Stimulated activated effector memory CD8-positive, alpha-beta T cell treated with anti-CD3 and anti-CD28 coated beads, Interleukin-12 subunit alpha, Interleukin-12 subunit beta, amount 100 ng/mL, for 72 hours (primary cell): ENCODE measurements around the gene METTL26.

Experiments
- ATAC-seq: fragments of 150-1000 bp; cut with Tn5 transposase; 2 replicates; pipeline ENCODE4 v1.10.0; 2021
- DNase-seq, 2 donors: peaks; one replicate each; pipeline ENCODE4 v3.0.0; 2021 to 2022; ENCODE audit warnings: low spot score in 2 of 2
- H3K27ac Mint-ChIP-seq: one replicate; pipeline ENCODE4 v1.8.0; 2022; ENCODE audit warnings: mild to moderate bottlenecking, mixed read lengths
- H3K36me3 Mint-ChIP-seq: one replicate; pipeline ENCODE4 v1.8.0; 2022; ENCODE audit warnings: mild to moderate bottlenecking, mixed read lengths
- H3K4me1 Mint-ChIP-seq: one replicate; pipeline ENCODE4 v1.8.0; 2022; ENCODE audit warnings: mixed read lengths
- H3K4me3 Mint-ChIP-seq: one replicate; pipeline ENCODE4 v1.8.0; 2022; ENCODE audit warnings: mild to moderate bottlenecking, mixed read lengths
- H3K9me3 Mint-ChIP-seq: one replicate; pipeline ENCODE4 v1.8.0; 2022; ENCODE audit warnings: mixed read lengths

The METTL26 gene

DNA sequence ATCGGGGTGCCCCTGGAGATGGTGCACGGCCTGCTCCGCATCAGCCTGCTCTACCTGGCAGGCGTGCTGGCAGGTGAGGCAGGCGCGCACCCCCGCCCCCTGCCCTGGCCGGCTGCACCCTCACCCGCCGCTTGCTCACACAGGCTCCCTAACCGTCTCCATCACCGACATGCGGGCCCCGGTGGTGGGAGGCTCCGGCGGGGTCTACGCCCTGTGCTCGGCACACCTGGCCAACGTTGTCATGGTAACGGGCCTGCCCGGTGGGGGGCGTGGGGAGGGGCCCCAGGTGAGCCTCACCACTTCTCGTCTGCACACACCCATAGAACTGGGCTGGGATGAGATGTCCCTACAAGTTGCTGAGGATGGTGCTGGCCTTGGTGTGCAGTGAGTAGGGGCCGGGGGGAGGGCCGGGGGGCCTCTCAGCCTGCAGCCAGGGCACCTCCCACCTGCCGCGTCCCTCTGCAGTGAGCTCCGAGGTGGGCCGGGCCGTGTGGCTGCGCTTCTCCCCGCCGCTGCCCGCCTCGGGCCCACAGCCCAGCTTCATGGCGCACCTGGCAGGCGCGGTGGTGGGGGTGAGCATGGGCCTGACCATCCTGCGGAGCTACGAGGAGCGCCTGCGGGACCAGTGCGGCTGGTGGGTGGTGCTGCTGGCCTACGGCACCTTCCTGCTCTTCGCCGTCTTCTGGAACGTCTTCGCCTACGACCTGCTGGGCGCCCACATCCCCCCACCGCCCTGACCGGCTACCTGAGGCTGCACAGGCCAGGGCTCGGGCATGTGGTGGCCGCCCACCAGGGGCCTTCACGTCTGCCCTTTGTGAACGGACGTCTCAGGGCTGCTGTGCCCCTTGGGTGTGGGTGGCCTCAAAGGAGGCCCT, 41.4 kb upstream of the METTL26 start:
- DNase-seq (no peak), ATAC-seq (no peak)
- Mint-ChIP-seq H3K27ac (no peak overlapping the region), H3K4me1 (peaks cover 36% of the 10 kb centered on the region), H3K36me3 (peaks cover 26% of the 10 kb centered on the region), H3K4me3 (no peak overlapping the region), H3K9me3 (no peaks in the 10 kb centered on the region)

DNA sequence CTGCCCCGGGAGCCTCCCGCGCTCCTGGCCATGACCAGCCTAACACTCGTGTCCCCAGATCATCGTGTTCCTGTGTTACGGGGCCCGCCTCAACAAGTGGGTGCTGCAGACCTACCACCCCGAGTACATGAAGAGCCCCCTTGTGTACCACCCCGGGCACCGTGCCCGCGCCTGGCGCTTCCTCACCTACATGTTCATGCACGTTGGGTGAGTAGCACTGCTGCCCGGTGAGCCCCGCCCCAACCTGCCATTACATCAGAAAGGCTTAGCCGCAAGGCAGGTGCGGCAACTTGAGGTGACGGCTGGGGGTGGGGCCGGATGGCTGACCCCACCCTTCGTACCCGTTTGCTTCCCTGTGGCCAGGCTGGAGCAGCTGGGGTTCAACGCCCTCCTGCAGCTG, 40.8 kb upstream of the METTL26 start:
- no peak for ATAC-seq
- H3K4me1 Mint-ChIP-seq = peaks cover 29% of the 10 kb centered on the region

DNA sequence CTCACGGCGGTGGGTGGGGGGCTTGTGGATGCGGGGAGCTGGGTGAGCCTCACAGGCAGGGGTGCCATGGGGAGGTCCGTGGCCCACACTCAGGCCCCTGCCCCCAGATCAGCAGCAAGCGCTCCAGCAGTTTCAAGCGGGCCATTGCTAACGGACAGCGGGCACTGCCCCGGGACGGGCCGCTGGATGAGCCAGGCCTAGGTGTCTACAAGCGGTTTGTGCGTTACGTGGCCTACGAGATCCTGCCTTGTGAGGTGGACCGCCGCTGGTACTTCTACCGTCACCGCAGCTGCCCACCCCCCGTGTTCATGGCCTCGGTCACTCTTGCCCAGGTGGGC, 40.4 kb upstream of the METTL26 start:
- no peak for DNase-seq
- H3K9me3 Mint-ChIP-seq = no peaks in the 10 kb centered on the region
- no peak overlapping the region for H3K4me3 Mint-ChIP-seq
- no peak for ATAC-seq
- H3K27ac Mint-ChIP-seq = no peak overlapping the region
- peaks cover 25% of the 10 kb centered on the region for H3K4me1 Mint-ChIP-seq
- H3K36me3 Mint-ChIP-seq = peaks cover 16% of the 10 kb centered on the region

More for the DNA sequence above, 40.8 kb upstream of the METTL26 start:
- Mint-ChIP-seq H3K4me3 (no peak overlapping the region), H3K36me3 (peaks cover 20% of the 10 kb centered on the region), H3K9me3 (no peaks in the 10 kb centered on the region), H3K27ac (no peak overlapping the region)
- no peak for DNase-seq

DNA sequence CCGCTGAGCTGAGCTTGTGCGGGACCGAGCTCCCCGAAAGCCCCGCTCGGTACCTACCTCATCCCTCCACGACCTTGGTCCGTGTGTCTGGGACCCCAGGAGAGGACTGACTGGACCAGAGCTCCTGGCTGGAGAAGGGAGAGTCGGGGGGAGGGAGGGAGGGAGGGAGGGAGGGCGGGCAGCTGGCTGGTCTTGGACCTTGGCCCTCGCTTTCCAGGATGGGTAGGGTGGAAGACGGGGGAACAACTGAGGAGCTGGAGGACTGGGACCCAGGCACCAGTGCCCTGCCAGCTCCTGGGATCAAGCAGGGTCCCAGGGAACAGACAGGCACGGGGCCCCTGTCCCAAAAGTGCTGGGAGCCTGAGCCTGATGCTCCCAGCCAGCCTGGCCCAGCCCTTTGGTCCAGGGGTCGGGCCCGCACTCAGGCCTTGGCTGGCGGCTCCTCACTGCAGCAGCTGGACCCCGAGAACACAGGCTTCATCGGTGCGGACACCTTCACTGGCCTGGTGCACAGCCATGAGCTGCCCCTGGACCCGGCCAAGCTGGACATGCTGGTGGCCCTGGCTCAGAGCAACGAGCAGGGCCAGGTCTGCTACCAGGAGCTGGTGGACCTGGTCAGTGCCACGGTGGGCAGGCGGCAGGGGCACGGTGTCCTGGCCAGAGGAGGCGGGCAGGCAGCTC, 39.9 kb upstream of the METTL26 start:
- H3K4me3 Mint-ChIP-seq = no peak overlapping the region
- no peaks in the 10 kb centered on the region for H3K9me3 Mint-ChIP-seq
- peaks cover 20% of the 10 kb centered on the region for H3K4me1 Mint-ChIP-seq
- peaks cover 14% of the 10 kb centered on the region for H3K36me3 Mint-ChIP-seq
- ATAC-seq (no peak), DNase-seq (no peak)
- H3K27ac Mint-ChIP-seq = no peak overlapping the region

DNA sequence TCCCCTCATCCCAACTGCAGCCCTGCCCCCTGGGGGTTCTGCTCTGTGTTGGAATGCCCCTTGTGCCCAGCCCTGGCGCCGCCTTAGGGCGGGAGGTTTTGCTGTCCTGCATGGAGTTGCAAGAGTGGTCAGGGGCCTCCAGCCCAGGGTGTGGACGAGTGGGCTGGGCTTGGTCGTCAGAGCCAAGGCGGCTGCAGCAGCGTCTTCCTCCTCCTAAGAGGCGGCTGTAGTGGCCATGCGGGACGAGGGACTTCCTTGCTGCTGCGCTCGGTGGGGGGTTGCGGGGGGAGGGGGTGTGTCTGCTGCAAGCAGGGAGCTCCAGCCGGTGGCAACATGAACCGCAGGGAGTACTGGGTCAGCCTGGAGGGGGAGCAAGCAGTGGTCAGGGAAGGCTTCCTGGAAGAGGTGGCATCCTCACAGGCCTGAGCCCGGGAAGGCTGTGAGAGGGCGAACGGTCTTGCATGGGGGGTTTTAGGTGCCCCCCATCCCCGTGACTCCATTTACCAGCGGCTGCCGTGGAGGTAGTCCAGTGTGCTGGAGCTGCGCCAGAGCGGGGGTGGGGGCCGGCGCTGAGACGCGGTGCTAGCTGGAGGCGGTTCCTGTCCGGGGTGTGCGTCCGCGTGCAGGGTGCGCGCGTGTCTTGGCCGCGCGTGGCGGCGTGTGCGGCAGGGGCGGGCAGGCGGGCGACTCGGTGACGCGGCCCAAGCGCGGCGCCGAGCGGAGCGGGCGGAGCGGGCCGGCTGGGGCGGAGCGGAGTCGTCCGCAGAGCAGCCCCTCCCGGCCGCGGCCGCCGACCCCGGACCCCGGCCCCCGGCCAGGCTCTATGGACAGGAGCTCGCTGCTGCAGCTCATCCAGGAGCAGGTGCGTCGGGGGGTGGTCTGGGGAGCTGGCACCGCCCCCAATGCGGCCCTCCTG, 39.1 kb upstream of the METTL26 start, which contains the start of gene RHBDL1:
RHBDL1 (plus strand) TSS at position 704 of the 916 bp plus-strand sequence; CDS start at position 824, 120 bp downstream.
- peaks cover 18% of the 10 kb centered on the region for H3K4me1 Mint-ChIP-seq
- no peaks in the 10 kb centered on the region for H3K9me3 Mint-ChIP-seq
- no peak for ATAC-seq
- peak within 1 kb of the TSS; percentile 38 for H3K4me3 Mint-ChIP-seq
- no peak within 1 kb of the TSS for H3K27ac Mint-ChIP-seq
- peaks cover 19% of the 10 kb centered on the region for H3K36me3 Mint-ChIP-seq
- no peak for DNase-seq

DNA sequence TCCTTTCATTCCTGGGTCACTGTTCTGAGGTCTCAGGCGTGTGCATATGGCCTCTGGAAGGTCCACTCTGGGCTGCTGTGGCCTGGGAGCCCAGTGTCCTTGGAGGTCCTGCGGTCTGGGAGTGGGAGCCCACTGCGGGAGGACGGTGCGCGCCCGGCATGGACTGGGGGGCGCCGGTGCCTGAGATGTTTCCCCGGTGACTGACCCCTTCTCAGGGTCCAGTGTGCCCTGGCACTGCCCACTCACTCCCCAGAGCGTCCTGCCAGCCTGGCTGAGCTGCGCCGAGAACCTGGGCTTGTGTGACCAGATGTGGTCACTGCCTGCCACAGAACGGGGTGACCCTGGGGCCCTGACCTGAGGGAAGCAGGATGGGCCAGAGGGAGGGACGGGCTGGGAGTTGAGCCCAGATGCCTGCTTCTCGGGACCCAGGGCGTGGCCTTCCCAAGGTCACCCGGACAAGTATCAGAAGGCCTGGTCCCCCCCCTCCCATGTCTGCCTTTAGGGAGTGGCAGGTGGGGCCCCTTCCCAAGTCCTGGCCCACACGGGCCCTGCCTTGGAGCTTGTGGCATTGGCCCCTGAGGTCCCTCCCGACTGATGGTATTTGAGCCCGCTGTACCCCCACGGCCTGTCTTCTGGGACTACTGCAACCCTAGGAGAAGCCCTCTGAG, 38.2 kb upstream of the METTL26 start:
- no peak for ATAC-seq
- Mint-ChIP-seq H3K4me3 (peak overlapping the region; percentile 38), H3K27ac (no peak overlapping the region), H3K9me3 (no peaks in the 10 kb centered on the region), H3K36me3 (peaks cover 25% of the 10 kb centered on the region), H3K4me1 (peaks cover 14% of the 10 kb centered on the region)
- DNase-seq = no peak

DNA sequence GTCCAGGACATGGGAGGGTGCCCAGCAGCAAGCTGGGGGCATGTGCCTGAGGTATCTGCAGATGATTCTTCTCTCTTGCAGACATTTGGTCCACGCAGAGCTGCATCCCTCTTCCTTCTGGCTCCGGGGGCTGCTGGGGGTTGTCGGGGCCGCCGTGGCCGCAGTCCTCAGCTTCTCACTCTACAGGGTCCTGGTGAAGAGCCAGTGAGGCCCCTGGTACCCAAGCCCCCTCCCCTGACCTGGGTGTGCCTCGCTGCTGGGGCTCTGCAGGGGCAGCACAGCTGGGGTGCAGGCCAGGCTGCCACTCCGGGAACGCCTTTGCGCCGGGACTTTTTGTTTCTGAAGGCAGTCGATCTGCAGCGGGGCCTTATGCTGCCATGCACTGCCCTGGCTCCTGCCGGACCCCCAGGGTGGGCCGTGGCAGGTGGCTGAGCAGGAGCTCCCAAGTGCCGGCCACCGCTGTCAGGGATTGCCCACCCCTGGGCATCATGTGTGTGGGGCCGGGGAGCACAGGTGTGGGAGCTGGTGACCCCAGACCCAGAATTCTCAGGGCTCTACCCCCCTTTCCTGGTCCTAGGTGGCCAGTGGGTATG, 37.4 kb upstream of the METTL26 start:
- no peak overlapping the region for H3K4me3 Mint-ChIP-seq
- H3K4me1 Mint-ChIP-seq = peaks cover 8% of the 10 kb centered on the region
- peaks cover 25% of the 10 kb centered on the region for H3K36me3 Mint-ChIP-seq
- no peak overlapping the region for H3K27ac Mint-ChIP-seq
- no peak for ATAC-seq
- no peaks in the 10 kb centered on the region for H3K9me3 Mint-ChIP-seq
- DNase-seq = no peak

DNA sequence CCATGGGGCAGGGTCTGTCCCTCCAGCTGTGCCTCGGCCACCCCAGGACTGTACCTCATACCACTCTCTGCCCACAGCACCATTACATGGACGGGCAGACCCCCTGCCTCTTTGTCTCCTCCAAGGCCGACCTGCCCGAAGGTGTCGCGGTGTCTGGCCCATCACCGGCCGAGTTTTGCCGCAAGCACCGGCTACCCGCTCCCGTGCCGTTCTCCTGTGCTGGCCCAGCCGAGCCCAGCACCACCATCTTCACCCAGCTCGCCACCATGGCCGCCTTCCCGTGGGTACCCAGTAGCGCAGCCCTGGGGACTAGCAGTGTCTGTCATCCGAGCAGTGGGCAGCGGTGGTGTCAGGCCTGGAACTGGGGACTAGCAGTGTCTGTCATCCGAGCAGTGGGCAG, 36.7 kb upstream of the METTL26 start:
- Mint-ChIP-seq H3K27ac (no peak overlapping the region), H3K4me3 (no peak overlapping the region), H3K9me3 (no peaks in the 10 kb centered on the region), H3K36me3 (peaks cover 25% of the 10 kb centered on the region), H3K4me1 (peaks cover 8% of the 10 kb centered on the region)
- no peak for ATAC-seq
- no peak for DNase-seq

DNA sequence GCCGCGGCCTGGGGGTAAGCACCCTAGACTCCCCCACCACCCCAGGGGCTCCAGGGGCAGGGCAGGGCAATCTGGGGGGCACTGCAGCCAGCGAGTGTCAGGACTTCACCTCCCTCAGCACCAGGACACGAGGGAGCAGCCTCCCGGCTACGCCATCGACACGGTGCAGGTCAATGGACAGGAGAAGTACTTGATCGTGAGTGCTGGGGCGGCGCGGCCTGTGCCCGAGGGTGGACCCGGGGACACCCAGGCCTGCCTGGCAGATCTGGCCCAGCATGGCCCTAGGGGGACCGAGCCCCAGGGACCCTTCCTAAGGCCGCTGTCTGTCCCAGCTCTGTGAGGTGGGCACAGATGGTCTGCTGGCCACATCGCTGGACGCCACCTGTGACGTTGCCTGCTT, 36.3 kb upstream of the METTL26 start:
- Mint-ChIP-seq H3K4me3 (no peak overlapping the region), H3K9me3 (no peaks in the 10 kb centered on the region), H3K36me3 (peaks cover 25% of the 10 kb centered on the region), H3K4me1 (peaks cover 8% of the 10 kb centered on the region), H3K27ac (no peak overlapping the region)
- DNase-seq (no peak), ATAC-seq (no peak)

DNA sequence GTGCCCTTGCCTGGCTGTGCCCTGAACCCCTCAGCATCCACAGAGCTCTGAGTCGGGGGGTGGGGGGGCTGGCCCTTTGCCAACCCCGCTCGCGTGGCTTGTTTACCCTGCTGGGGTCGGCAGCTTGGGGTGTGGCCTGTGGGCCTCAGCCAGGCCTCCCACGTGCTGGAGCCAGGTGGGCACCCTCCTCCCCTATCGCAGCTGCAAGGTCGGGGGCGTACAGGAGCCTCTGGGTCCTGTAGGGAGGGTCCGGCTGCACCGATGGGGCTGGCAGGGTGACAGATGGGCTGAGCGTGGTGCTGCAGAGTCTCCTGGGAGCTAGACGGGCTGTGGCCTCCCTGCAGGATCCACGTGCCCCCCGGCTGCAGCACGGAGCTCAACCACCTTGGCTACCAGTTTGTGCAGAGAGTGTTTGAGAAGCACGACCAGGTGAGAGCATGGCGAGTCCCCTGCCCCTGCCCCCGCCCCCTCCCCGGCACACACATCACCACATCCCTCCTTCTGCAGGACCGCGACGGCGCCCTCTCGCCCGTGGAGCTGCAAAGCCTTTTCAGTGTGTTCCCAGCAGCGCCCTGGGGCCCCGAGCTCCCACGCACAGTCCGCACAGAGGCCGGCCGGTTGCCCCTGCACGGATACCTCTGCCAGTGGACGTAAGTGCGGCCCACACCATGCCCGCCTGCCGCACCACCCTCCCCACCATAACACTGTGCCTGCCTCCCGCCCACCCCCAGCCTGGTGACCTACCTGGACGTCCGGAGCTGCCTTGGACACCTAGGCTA, 35.4 kb upstream of the METTL26 start:
- no peak for ATAC-seq
- H3K9me3 Mint-ChIP-seq = no peaks in the 10 kb centered on the region
- no peak overlapping the region for H3K27ac Mint-ChIP-seq
- H3K36me3 Mint-ChIP-seq = peaks cover 25% of the 10 kb centered on the region
- H3K4me3 Mint-ChIP-seq = no peak overlapping the region
- H3K4me1 Mint-ChIP-seq = peaks cover 8% of the 10 kb centered on the region
- DNase-seq = no peak

DNA sequence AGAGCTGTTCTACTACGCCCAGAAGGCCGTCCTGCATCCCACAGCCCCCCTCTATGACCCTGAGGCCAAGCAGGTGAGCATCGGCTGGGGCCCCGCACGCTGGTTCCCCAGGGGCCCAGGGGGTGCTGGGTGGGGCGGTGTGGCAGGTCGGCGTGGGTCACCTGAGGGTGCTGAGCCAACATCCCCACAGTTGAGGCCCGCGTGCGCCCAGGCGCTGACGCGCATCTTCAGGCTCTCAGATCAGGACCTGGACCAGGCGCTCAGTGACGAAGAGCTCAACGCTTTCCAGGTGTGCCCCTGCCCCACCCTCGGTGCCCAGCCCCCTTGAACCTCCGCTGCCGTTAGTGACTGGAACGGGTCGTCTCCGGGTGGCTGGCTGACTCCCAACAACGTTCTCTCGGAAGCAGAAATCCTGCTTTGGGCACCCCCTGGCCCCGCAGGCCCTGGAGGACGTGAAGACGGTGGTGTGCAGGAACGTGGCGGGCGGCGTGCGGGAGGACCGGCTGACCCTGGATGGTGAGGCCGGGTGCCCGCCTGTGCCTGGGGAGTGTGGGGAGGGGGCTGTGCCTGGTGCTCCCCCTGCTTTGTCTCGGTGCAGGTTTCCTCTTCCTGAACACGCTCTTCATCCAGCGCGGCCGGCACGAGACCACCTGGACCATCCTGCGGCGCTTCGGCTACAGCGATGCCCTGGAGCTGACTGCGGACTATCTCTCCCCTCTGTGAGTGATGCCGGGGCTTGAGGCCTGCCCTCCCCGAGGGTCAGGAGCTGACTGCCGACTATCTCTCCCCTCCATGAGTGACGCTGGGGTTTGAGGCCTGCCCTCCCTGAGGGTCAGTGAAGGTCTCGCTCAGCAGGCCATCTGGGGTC, 34.6 kb upstream of the METTL26 start:
- Mint-ChIP-seq H3K36me3 (peaks cover 25% of the 10 kb centered on the region), H3K4me3 (no peak overlapping the region), H3K9me3 (no peaks in the 10 kb centered on the region), H3K4me1 (peaks cover 8% of the 10 kb centered on the region), H3K27ac (no peak overlapping the region)
- no peak for ATAC-seq
- no peak for DNase-seq

DNA sequence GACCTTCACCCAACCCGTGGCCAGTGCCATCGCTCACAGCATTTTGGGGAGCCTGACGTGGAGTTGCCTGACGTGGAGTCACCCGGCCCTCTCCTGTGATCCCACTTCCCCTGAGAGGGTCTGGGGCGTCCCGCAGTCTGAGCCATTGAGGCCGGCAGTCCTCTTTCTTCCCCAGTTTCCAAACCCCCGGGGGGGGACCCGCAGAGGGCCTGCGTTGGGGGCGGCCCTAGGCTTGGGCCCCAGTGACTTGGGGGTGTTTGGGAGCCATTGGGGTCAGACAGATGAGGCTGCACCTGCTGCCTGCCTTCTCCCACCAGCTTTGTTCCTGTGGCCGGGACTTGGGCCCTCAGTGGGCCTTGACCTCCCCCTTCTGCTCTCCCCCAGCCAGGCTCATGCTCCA, 33.6 kb upstream of the METTL26 start:
- peaks cover 25% of the 10 kb centered on the region for H3K36me3 Mint-ChIP-seq
- no peak for ATAC-seq
- H3K4me3 Mint-ChIP-seq = peak overlapping the region; percentile 77
- peaks cover under 1% of the 10 kb centered on the region for H3K4me1 Mint-ChIP-seq
- H3K9me3 Mint-ChIP-seq = no peaks in the 10 kb centered on the region
- no peak for DNase-seq
- H3K27ac Mint-ChIP-seq = no peak overlapping the region

DNA sequence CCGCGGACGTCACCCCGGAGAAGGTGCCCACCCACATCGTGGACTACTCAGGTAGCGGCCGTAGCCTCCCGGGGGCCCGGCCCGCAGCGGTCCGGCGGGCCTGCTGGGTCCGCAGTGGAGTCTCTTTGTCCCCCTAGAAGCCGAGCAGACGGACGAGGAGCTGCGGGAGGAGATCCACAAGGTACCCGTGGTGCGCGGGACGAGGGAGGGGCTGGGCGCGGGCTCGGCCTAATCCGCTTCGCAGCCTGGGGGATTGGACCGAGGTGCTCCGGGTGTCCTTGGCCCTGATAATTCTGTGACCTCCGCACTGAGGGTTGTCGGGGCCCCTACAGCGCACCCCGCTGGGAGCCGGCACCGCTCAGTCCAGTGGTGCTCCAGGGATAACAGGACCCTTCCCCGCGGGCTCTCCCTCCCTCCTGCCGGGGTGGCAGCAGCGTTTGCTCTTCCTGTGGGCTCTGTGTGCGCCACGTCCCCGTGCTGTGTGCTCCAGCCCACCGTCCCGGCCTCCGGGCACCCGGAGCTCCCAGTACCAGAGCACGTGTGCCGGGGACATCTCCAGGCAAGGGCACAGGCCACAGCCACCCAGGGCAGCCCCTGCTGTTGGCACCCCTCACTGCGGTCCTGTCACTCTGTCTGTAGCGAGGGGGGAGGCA, 32.5 kb upstream of the METTL26 start:
- Mint-ChIP-seq H3K9me3 (no peaks in the 10 kb centered on the region), H3K4me1 (no peaks in the 10 kb centered on the region), H3K36me3 (peaks cover 25% of the 10 kb centered on the region), H3K4me3 (peak overlapping the region; percentile 77), H3K27ac (peak overlapping the region; percentile 90)
- ATAC-seq = peak; percentile 3
- DNase-seq = peak in 1 of 2 donors; percentile 67
